HG03196 (cell line): Measurements from ENCODE around the gene TK2.
"Not testable (repeated sequence)": the region's sequence is repeated elsewhere in the genome, so short reads cannot be mapped to it uniquely, and the experiment has no call there.

Experiments used
- ATAC-seq: cut with Tn5 transposase; IDR thresholded peaks from one replicate; pipeline ENCODE4 v1.9.1; 2021; ENCODE audit not compliant: unreplicated experiment

Gene TK2

DNA sequence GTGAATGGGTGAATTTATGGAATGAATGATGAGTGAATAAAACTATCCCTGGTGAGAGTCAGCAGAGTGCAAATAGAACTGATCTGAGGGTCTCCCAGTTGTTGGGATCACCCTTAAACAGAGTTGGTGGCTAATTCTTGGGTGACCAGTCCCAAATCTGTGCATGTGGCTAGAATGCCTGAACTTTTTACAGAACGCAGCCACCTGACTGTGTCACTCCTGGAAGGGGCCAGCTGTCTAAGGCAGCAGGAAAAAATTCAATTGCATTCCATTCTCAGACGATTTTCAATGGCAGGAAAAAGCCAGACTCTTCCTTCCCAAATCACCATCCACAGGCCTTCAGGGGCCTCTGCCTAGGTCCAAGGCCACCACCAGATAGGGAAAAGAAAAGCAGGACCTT, 79.4 kb downstream of the TK2 start:
- no peak for ATAC-seq

DNA sequence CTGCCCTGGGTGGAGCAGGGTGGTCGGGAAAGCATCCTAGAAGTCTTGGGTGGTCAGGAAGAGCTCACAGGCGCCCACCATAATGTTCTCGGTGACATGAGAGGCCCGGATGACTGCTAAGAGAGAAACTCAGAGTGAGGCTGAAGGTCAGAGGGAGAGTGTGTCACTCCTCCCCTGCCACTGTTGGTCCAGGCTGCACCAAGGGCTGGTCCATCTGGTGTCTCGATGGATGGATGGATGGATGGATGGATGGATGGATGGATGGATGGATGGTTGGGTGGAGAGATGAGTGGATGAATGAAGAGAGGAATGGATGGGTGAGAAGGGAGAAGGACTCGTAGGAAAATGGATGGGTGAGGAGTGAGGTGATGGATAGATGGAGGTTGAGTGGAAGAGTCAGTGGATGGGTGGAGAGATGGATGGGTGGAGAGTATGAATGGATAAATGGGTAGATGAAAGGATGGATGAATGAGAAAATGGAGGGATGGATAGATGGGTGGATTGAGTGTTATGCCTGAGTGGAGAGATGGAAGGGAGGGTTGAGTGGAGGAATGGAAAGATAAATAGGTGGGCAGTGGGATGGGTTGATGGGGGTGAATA, 79.9 kb downstream of the TK2 start:
- no peak for ATAC-seq

DNA sequence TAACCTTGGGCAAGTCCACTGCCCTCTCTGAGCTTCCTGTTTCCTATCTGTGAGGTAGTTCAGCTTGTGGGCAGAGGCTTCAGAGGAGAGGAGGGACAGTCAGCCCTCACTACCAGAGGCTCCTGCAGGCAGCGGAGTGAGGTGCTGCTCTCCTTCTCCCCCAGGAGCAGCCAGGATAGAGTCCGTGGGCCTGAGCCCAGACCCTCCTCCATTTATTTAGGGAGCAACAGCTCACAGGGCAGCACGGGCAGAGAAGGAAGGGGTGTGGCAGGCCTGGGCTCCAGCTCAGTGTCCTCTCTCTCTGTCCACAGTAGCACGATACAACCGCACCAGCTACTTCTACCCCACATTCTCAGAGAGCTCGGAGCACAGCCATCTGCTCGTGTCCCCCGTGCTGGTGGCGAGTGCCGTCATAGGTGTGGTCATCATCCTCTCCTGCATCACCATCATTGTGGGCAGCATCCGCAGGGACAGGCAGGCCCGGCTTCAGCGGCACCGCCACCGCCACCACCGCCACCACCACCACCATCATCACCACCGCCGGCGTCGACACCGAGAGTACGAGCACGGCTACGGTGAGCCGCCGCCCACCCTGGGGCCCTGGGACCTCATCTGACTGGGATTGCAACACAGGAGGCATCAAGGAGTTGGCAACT, 80.5 kb downstream of the TK2 start:
- no peak for ATAC-seq

DNA sequence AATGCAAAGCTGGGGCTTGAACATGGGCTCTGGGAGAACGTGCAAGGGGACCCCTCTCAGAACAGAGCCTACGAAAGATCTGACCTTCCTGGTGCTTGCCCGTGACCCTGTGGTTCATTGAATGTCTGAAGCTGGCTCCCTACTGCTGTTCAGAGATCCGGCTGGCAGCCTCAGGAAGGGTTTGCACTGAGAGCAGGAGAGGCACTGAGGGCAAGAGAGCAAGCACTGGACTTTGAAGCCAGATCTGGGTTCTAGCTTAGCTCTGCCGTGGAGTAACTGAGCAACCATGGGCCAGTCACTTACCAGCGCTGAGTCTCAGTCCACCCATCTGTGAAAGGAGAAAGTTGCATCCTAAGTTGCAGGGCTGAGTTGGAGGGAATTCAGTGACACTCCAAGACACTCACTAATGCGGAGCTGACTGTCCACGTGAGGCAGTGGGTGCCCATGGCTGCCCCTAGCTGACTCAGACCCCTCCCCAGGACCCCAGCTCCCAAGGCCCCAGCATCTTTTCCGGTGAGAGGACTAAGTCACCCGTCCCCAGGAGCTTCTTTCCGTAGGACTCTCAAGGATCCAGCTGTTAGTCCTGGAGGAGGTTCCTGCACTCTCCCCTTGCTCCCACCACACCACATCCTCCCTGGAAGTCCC, 81.5 kb downstream of the TK2 start:
- no peak for ATAC-seq

DNA sequence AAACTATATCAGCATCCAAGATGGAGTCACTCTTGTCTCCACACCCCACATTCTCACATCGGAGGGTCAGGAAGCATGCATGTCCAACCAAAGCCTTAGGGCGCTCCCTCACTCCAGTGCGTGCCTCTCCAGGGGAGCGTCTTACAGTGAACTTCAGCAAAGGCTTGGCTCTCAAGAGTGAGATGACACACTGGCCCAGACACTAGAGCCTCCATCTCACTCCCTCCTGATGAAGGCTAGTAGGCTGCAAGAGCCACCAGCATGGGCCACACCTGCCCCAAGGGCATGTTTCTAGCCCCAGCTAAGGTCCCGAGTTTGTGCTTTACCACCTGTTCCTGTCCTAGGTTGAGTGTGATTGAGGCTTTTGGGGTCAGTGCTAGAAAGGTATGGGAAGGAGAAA, 82.3 kb downstream of the TK2 start:
- no peak for ATAC-seq

DNA sequence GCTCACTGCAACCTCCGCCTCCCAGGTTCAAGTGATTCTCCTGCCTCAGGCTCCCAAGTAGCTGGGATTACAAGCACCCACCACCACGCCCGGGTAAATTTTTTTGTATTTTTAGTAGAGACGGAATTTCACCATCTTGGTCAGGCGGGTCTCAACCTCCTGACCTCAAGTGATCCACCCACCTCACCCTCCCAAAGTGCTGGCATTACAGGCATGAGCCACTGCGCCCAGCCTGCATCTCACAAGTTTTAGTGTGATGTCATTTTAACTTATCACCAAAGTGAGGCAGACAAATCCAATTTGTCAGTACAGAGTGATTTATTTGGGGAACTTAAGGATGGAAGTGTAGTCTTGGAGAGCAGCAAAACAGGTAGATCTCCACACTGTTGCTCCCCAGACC, 83.3 kb downstream of the TK2 start:
- not testable (repeated sequence) for ATAC-seq

DNA sequence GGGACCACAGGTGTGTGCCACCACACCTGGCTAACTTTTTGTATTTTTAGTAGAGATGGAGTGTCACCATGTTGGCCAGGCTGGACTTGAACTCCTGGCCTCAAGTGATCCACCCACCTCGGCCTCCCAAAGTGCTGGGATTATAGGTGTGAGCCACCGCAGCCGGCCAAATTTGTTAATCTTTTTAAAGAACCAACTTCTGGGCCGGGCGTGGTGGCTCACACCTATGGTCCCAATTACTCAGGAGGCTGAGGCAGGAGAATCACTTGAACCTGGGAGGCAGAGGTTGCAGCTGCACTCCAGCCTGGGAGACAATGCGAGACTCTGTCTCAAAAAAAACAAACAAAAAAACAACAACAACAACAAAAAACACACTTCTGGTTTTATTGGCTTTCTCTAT, 84.0 kb downstream of the TK2 start:
- not testable (repeated sequence) for ATAC-seq

DNA sequence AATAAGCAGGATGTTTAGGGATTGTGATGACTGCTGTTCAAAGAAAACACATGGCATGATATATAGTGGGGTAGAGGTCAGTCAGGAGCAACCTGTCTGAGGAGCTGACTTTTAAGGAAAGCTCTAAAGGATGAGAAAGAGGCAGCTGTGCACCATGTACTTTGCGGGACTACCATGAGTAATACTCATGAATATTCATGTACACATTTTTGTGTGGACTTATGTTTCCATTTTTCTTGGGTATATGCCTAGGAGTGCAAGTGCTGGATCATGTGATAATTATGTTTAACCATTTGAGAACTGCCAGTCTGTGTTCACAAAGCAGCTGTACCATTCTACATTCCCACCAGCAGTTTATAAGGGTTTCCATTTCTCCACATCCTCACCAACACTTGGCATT, 87.0 kb downstream of the TK2 start:
- ATAC-seq: no peak

DNA sequence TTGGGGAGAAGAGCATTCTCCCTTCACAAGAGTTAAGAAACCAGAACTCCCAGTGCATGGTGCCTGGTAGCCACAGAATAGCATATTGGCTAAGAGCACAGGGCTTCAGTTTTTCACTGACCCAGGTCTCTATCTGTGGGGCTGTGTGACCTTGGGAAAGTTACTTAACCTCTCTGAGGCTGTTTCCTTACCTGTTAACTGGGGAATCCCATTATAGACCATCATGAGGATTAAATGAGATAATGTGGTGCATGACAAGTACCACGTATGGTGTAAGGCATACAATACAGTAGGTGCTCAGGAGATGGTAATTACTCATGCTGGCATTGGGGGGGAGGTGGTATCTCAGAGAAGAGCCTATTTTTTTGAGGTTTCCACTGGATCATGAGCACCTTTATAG, 89.2 kb downstream of the TK2 start:
- no peak for ATAC-seq

DNA sequence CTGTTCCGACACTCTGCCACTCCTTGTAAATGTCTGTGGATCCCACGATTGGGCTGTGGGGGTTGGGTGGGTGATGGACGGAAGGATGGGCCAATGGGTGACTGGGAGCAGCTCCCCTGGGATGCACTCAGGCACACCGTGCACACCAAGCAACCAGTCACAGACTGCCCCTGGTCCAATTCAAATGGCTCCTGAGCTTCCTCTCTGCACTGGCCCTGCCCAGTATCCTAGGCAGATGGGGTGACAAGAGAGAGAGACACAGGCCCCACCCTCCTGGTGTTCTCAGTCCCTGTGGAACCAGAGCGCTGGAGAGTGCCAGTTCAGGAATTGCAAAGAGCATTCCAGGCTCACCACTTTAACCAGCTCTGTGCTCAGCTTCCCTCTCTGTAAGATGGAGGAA, 90.0 kb downstream of the TK2 start:
- no peak for ATAC-seq

DNA sequence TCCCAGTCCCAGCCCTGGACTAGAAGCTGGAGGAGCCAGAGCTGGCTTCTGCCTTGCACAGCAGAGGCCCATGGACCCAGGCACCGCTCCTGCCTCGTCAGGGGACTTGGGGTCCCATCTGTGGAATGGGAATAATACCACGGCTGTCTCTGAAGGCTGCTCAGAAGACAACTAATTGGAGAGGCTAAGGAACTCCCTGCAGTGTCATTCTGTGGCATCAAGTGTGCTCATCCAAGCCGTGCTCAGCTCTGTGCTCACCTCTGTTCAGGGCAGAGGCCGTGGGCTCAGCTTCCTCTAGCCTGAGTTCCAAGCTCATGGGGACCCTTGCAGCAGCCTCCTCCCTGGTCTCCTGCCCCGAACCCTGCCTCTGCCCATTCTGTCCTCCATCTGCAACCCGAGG, 91.1 kb downstream of the TK2 start:
- no peak for ATAC-seq

DNA sequence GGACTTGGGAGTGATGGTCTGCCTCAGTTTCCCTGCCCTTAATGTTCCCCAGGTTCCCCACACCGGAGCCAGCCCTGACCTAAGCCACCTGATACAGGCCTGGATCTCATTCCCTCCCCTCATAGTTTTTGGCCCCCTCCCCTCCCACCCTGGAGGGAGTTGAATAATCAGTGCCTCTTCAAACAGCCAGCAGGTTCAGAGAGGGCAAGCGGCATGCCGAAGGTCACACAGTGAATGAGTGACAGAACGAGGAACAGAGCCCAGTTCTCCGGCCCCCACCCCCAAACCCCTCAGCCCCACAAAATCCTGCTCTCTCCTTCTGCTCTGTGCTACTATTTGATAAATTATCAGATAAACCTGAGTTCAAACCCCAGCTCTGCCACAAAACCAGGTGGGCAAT, 91.6 kb downstream of the TK2 start:
- ATAC-seq: no peak
